Neural cell (in vitro differentiated cells): ENCODE results near the gene NANOS3. TPM values are rescaled to one million over a fixed set of nuclear protein-coding genes. Genes with fewer than 3 reads are reported as not detected.

Experiments
- H2AFZ ChIP-seq: fragments of 200-600, 300-800 bp; sonication (generic), shearing (Covaris generic); 2 replicates; pipeline ENCODE4 v1.6.0; 2014; ENCODE audit warnings: low read depth, mild to moderate bottlenecking, antibody characterized with exemption, low read length, moderate library complexity
- H3F3A ChIP-seq: fragments of 200-600 bp; shearing (Covaris generic); 2 replicates; pipeline ENCODE4 v1.6.1; 2016; ENCODE audit warnings: mild to moderate bottlenecking, moderate library complexity, mixed read lengths, antibody characterized with exemption, low read length; ENCODE audit not compliant: insufficient read depth, poor library complexity, severe bottlenecking
- H3K27ac ChIP-seq: fragments of 200-600, 300-800 bp; sonication (generic), shearing (Covaris generic); 2 replicates; pipeline ENCODE4 v1.5.1; 2014; ENCODE audit warnings: mild to moderate bottlenecking, low read length, moderate library complexity
- H3K27me3 ChIP-seq: fragments of 300-800, 200-600 bp; sonication (generic), shearing (Covaris generic); 2 replicates; pipeline ENCODE4 v1.6.0; 2014; ENCODE audit warnings: mild to moderate bottlenecking, low read depth, low read length, moderate library complexity; ENCODE audit not compliant: insufficient read depth
- H3K36me3 ChIP-seq: fragments of 300-800, 200-600 bp; sonication (generic), shearing (Covaris generic); 2 replicates; pipeline ENCODE4 v1.5.1; 2014; ENCODE audit warnings: mild to moderate bottlenecking, antibody characterized with exemption, low read length, moderate library complexity; ENCODE audit not compliant: insufficient read depth
- H3K4me2 ChIP-seq: fragments of 300-800, 200-600 bp; sonication (generic), shearing (Covaris generic); 2 replicates; pipeline ENCODE4 v1.6.0; 2014; ENCODE audit warnings: mild to moderate bottlenecking, low read length
- H3K4me3 ChIP-seq: fragments of 300-800, 200-600 bp; sonication (generic), shearing (Covaris generic); 2 replicates; pipeline ENCODE4 v1.5.1; 2014; ENCODE audit warnings: mild to moderate bottlenecking, low read length, moderate library complexity
- H3K79me2 ChIP-seq: fragments of 200-600 bp; shearing (Covaris generic); replicated peaks from 2 replicates; pipeline ENCODE4 v1.6.0; 2014; ENCODE audit warnings: mild to moderate bottlenecking, low read length, moderate library complexity; ENCODE audit not compliant: insufficient read depth
- H3K9ac ChIP-seq: fragments of 300-800, 200-600 bp; sonication (generic), shearing (Covaris generic); 2 replicates; pipeline ENCODE4 v1.6.1; 2016; ENCODE audit warnings: mild to moderate bottlenecking, low read length, mixed read lengths
- H3K9me2 ChIP-seq: fragments of 200-600 bp; shearing (Covaris generic); 2 replicates; pipeline ENCODE4 v1.6.1; 2016; ENCODE audit warnings: mild to moderate bottlenecking, low read length, mixed read lengths; ENCODE audit not compliant: insufficient read depth
- H3K9me3 ChIP-seq: fragments of 200-600, 300-800 bp; sonication (generic), shearing (Covaris generic); 2 replicates; pipeline ENCODE4 v1.6.1; 2016; ENCODE audit warnings: mild to moderate bottlenecking, mixed run types, low read length, moderate library complexity, mixed read lengths
- H4K20me1 ChIP-seq: fragments of 200-600 bp; shearing (Covaris generic); 2 replicates; pipeline ENCODE4 v1.6.1; 2016; ENCODE audit warnings: mild to moderate bottlenecking, mixed run types; ENCODE audit not compliant: insufficient read depth
- EP300 ChIP-seq: fragments of 450-650 bp; conservative IDR thresholded peaks from 2 replicates; pipeline ENCODE4 v1.6.1; 2014; ENCODE audit warnings: antibody characterized with exemption, mild to moderate bottlenecking, moderate library complexity; ENCODE audit not compliant: poor library complexity, severe bottlenecking
- EZH2 ChIP-seq: fragments of 200-600, 300-800 bp; shearing (Covaris generic), sonication (generic); IDR thresholded peaks from 2 replicates; pipeline ENCODE4 v1.6.1; 2014; ENCODE audit warnings: antibody characterized with exemption, low read length, borderline replicate concordance, mild to moderate bottlenecking; ENCODE audit not compliant: insufficient read depth, poor library complexity, severe bottlenecking
- MXI1 ChIP-seq: fragments of 450-650 bp; conservative IDR thresholded peaks from 2 replicates; pipeline ENCODE4 v1.6.1; 2014; ENCODE audit warnings: antibody characterized with exemption, mild to moderate bottlenecking; ENCODE audit not compliant: poor library complexity, severe bottlenecking
- POLR2AphosphoS5 ChIP-seq: IDR thresholded peaks from 2 replicates; pipeline ENCODE4 v1.6.1; 2012
- RAD21 ChIP-seq: fragments of 450-650 bp; conservative IDR thresholded peaks from 2 replicates; pipeline ENCODE4 v1.6.1; 2014; ENCODE audit warnings: antibody characterized with exemption, mild to moderate bottlenecking, moderate library complexity
- SMC3 ChIP-seq: fragments of 450-650 bp; conservative IDR thresholded peaks from 2 replicates; pipeline ENCODE4 v1.6.1; 2014; ENCODE audit warnings: antibody characterized with exemption, mild to moderate bottlenecking, moderate library complexity; ENCODE audit not compliant: poor library complexity
- TAF1 ChIP-seq: IDR thresholded peaks from 2 replicates; pipeline ENCODE4 v1.6.1; 2012; ENCODE audit warnings: low read depth
- polyA plus RNA-seq: library from polyadenylated mRNA; depleted of rRNA; stranded (reverse); fragments of >200 nt; gene quantifications from 2 replicates; pipeline ENCODE4 v1.2.3, GENCODE V29; 2014
- TF ChIP-seq, protein P1 (sequence below): fragments of 450-650 bp; IDR thresholded peaks from 2 replicates; pipeline ENCODE4 v1.5.1; 2014; ENCODE audit warnings: antibody characterized with exemption, mild to moderate bottlenecking, moderate library complexity; ENCODE audit not compliant: poor library complexity, severe bottlenecking
- TF ChIP-seq, protein P2 (sequence below): IDR thresholded peaks from 2 replicates; pipeline ENCODE4 v1.6.1; 2012; ENCODE audit warnings: borderline replicate concordance

The NANOS3 gene
- polyA plus RNA-seq, 1 donor from 2014 or later: 3.2 TPM

GRCh38 chr19:13918726-13919411, 41.9 kb downstream of the NANOS3 start:
- TF ChIP-seq EZH2 (no peak), MXI1 (no peak), POLR2AphosphoS5 (no peak), SMC3 (no peak), TAF1 (no peak), RAD21 (no peak), EP300 (no peak)
- TF ChIP-seq, protein P1, sequence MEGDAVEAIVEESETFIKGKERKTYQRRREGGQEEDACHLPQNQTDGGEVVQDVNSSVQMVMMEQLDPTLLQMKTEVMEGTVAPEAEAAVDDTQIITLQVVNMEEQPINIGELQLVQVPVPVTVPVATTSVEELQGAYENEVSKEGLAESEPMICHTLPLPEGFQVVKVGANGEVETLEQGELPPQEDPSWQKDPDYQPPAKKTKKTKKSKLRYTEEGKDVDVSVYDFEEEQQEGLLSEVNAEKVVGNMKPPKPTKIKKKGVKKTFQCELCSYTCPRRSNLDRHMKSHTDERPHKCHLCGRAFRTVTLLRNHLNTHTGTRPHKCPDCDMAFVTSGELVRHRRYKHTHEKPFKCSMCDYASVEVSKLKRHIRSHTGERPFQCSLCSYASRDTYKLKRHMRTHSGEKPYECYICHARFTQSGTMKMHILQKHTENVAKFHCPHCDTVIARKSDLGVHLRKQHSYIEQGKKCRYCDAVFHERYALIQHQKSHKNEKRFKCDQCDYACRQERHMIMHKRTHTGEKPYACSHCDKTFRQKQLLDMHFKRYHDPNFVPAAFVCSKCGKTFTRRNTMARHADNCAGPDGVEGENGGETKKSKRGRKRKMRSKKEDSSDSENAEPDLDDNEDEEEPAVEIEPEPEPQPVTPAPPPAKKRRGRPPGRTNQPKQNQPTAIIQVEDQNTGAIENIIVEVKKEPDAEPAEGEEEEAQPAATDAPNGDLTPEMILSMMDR: no peak
- TF ChIP-seq, protein P2, sequence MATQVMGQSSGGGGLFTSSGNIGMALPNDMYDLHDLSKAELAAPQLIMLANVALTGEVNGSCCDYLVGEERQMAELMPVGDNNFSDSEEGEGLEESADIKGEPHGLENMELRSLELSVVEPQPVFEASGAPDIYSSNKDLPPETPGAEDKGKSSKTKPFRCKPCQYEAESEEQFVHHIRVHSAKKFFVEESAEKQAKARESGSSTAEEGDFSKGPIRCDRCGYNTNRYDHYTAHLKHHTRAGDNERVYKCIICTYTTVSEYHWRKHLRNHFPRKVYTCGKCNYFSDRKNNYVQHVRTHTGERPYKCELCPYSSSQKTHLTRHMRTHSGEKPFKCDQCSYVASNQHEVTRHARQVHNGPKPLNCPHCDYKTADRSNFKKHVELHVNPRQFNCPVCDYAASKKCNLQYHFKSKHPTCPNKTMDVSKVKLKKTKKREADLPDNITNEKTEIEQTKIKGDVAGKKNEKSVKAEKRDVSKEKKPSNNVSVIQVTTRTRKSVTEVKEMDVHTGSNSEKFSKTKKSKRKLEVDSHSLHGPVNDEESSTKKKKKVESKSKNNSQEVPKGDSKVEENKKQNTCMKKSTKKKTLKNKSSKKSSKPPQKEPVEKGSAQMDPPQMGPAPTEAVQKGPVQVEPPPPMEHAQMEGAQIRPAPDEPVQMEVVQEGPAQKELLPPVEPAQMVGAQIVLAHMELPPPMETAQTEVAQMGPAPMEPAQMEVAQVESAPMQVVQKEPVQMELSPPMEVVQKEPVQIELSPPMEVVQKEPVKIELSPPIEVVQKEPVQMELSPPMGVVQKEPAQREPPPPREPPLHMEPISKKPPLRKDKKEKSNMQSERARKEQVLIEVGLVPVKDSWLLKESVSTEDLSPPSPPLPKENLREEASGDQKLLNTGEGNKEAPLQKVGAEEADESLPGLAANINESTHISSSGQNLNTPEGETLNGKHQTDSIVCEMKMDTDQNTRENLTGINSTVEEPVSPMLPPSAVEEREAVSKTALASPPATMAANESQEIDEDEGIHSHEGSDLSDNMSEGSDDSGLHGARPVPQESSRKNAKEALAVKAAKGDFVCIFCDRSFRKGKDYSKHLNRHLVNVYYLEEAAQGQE: no peak
- Histone ChIP-seq H3K27me3 (no peaks in the 10 kb centered on the region), H3K79me2 (no peaks in the 10 kb centered on the region), H2AFZ (no peak overlapping the region), H3K4me2 (no peak overlapping the region), H3F3A (no peaks in the 10 kb centered on the region), H3K9ac (no peak overlapping the region), H3K36me3 (peaks cover 15% of the 10 kb centered on the region), H3K9me2 (no peaks in the 10 kb centered on the region), H3K9me3 (no peaks in the 10 kb centered on the region), H4K20me1 (no peaks in the 10 kb centered on the region), H3K4me3 (no peak overlapping the region), H3K27ac (no peak overlapping the region)

DNA sequence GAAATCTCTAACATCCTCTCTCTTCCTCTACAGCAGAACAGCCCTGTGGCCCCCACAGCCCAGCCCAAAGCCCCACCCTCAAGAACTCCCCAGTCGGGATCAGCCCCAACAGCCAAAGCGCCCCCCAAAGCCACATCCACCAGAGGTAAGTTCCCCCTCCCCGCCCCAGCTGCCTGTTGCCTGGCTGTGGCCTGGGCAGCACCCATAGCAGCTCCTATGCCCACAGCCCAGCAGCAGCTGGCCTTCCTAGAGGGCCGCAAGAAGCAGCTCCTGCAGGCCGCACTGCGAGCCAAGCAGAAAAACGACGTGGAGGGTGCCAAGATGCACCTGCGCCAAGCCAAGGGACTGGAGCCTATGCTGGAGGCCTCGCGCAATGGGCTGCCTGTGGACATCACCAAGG, 43.6 kb downstream of the NANOS3 start:
- Histone ChIP-seq H3K9me3 (no peaks in the 10 kb centered on the region), H3K36me3 (peaks cover 15% of the 10 kb centered on the region), H3K9me2 (no peaks in the 10 kb centered on the region), H2AFZ (no peak overlapping the region), H3K4me3 (no peak overlapping the region), H3K79me2 (no peaks in the 10 kb centered on the region), H3K27ac (no peak overlapping the region), H3K27me3 (no peaks in the 10 kb centered on the region), H4K20me1 (no peaks in the 10 kb centered on the region), H3K9ac (no peak overlapping the region), H3K4me2 (no peak overlapping the region), H3F3A (no peaks in the 10 kb centered on the region)
- TF ChIP-seq POLR2AphosphoS5 (no peak), EZH2 (no peak), TAF1 (no peak), EP300 (no peak), RAD21 (no peak), MXI1 (no peak), SMC3 (no peak)
- TF ChIP-seq, protein P1: no peak
- TF ChIP-seq, protein P2: no peak
